Measurements from ENCODE around the gene AKT3.

- TF ChIP-seq CTCF (conservative IDR thresholded peaks at IDR 0.05) (no peak), ZFX (IDR thresholded peaks at IDR 0.05) (no peak)
These were observed 109.6 kb downstream of the AKT3 start for GRCh38 chr1:243740255-243740999.

Data from C4-2B (cell line).